GM21737 (cell line): ENCODE data around the gene SREBF1.

Experiments
- ATAC-seq: cut with Tn5 transposase; IDR thresholded peaks from one replicate; pipeline ENCODE4 v1.9.1; 2021; ENCODE audit warnings: mild to moderate bottlenecking, moderate library complexity; ENCODE audit not compliant: unreplicated experiment

SREBF1 gene

DNA sequence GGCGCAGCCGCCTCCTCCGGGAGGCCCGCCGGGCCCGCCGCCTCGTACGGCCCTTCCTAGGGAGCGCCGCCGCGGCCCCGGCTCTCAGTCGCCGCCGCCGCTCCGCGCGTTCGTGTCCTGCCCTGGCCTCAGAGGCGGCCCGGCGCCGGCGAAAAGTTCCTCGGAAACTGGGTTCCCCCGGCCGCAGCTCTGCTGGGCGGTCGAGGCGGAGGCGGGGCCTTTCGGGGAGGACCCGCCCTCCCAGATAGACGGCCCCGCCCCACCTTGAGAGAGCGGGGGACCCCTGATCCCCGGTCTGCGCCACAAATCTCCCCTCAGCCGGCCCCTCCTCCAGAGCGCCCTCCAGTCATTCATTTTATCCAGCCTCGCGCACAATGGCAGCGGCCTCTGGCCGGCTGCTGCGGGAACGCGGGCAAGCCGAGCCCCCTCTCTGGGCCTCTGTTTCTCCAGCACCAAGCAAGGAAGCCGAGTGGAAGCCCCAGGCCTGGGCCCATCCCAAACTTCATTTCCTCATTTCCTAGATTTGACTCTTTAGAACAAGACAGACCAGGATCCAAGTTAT lies at the start of gene SREBF1:
SREBF1 (minus strand) TSS at position 169 of the 562 bp plus-strand sequence. CDS start 169 bp downstream, outside the sequence.
- peak; percentile 31 for ATAC-seq

DNA sequence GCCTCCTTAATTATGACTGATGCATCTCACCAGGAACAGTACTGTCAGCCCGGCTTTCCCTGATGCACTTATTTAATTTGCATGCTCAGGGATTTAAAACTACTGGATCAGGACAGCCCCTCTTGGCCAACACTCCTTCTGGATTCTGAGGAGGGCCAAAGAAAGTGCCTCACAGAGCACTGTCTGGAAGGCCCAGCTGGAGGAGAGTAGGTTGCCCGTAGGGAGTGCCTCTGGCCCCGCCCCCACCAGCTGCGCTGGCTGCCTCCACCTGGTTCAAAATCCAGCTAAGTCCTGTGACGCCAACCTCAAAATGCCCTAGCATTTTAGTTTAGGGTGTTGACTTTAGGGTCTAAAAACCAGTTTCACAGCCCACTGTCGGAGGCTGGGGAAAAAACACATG lies 49.4 kb upstream of the SREBF1 start:
- ATAC-seq: no peak

DNA sequence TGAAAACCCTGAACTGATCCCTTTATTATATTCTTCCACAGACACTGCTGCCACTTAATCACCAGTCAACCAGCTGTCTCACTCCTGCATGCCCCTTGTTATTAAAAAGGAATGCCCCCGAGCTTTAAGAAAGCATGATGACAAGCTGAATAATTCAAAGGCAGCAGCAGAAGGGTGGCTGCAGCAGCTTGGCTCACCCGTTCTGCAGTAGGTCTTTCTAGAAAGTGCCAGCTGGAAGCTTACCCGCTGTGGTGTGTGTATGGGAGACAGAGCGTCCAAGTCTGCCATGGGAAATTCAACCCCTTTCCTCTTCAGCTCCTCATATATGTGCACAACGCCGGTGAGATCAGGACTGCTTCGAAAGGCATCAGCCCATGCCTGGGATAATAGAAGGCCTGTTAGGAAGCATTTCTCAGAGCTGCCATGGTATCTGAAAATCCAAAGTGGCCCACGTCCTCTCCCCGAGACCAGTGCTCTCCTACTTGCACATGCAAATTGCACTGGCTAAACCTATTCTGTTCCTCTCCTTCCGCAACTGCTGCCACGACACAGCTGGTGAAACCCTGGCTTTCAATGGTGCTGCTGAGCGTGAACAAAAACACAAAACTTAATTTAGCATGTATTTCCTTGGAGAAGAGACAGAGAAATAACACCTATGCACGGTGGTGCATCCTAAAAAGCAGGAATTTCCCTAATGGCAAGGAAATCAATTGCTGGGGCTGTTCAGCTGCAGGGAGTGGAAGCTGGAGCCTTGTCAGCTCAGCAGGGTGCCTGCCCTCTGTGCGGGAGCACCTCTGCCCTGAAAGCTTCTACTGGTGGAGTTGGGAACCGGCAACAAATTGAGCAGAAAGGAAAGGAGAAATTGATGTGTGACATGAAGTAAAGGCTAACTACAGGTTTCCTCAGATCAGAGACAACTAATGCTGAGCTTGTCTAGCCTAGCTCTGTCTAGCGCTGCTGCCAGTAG lies 47.9 kb upstream of the SREBF1 start:
- no peak for ATAC-seq

DNA sequence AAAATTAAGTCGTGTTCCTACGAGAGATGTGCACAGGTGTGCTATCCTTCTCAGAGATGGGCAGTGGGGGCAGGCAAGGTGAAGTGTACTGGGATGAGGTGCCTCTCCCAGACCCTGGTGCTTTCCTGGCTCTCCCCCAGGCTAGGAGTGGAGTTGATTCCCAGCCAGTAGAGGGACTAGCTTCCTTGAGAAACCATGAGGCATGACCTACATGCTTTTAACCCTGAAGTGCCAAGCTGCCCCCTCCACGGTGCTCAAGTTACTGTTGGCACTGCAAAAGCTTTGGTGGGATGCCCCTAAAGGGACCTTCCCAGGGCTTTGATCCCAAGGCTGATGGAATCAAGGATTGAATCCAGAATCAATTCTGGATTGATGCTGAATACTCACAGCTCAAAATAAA lies 47.0 kb upstream of the SREBF1 start:
- no peak for ATAC-seq

DNA sequence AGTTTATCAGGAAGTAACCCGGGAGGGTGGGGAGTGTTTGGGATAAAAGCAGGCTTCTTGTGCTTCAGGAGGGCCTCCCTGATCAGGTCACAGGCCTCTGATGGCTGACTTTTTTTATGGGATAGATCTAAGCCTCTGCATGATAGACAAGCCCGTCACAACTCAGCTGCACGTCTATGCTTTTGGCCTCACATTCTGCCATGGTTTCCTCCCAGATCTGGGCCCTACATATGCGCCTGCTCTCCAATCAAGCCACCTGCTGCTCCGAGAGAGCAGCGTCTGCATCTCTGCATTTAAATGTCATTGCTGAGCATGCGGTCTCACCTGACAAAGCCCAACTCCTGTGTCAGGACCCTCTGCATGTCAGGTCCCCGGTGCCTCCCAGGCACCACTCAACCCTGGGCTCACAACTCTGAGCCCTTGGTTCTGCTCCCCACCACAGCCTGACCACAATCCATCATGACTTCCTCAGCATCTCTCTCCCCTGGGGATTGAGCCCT lies 45.3 kb upstream of the SREBF1 start:
- no peak for ATAC-seq

DNA sequence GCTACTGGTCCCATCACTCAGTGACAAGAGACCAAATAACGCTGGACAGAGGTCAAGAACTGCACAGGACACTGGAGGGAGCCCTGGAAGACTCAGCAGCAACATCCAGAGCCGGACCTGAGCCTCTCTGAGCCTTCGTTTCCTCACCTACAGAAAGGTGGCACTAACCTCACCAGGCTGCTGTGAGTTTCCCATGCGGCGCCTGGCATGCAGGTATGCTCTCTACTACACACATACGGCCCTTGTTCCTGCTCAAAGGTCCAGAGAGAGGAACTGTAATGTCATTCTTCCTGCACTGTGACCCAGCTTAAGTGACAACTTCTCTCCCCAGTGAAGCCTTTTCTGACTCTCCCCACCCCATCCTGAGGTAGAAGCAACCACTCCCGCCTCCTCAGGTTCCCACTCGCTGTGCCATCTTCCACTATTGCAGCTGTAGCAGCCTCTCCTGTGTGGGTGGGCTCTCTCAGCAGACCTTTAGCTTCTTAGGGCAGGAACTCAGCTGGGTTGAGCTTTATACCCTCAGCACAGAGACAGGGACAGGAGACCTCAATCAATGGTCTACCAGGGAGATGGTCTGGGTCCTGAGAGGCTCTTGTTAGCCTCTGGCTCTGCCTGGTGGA lies 43.9 kb upstream of the SREBF1 start:
- no peak for ATAC-seq

DNA sequence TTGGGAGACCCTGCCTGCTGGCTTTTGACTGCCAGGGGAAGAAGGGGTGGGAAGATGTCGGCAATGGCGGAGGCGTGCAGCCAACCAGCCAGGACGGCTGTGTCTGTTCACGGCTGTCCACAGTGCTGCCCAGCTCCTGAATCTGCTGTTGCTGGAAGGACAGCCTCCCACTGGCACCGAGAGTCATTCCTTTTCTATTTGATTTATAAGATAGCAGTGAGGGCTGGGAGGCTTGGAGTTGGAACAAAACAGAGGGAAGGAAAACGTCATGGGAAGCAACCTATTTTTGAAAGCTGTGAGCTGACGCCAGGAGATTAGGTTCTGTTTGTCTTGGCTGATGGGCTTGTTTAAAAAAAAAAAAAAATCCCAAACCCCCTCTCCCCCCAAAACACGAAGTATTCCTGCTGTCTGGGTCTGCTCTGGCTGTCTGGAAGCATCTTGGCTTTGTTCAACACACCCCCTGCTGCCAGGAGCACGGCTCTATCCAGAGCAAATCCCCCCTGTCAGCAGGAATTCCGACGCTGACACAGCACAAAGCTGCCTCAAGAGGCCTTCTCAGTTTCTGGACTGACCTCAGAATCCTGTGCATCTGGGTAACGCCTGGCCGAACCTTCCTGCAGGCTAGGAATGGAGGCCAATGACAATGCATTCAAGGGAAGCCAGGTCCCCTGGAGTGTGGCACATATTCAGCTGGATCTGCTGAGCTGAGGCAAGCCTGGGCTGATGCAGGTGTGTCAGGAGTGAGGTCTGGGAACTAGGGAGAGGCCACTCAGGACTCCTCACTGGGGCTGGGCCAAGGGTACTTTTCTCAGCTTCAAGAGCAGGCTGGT lies 41.0 kb upstream of the SREBF1 start:
- ATAC-seq: no peak

DNA sequence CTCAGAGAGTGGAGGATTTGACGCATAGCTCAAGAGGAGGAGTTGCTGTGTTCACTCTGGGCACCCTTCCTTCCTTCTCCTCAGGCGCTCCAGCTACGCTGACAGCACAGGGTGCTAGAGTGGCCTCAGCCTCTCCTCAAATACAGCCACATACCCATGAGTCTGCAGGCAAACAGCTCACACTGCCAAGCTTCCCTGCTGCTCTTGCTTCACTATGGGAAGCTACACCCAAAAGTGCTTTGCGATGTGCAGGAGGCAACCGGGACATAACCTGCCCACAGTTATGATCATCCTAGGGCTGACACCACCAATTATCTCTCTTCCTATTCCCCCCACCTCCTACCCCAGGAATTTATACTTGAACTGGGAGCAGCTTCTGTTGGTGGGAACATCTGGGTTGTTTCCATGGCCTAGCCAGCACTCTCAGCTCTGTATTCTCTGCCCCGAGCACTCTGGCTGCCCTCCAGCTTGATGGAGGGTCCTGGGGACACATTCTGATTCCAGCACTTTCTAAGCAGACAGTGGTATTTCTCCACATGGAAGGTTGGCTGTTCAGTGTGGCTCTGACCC lies 40.3 kb upstream of the SREBF1 start:
- ATAC-seq: no peak

DNA sequence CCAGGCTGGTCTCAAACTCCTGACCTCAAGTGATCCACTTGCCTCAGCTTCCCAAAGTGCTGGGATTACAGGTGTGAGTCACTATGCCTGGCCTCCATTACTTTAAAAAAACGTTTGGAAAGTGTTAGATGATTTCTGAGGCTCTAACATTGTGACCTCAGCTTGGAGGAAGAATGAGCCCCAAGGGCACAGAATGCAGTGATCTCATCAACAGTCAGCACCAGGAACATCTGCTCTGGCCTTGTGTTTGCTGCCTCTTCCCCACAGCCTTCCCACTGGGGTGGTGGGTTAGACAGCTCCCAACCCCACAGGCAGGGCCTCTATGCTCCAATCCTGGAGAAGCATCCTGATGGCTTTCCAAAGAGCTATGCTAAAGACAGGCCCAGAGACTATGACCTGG lies 37.7 kb upstream of the SREBF1 start:
- no peak for ATAC-seq

DNA sequence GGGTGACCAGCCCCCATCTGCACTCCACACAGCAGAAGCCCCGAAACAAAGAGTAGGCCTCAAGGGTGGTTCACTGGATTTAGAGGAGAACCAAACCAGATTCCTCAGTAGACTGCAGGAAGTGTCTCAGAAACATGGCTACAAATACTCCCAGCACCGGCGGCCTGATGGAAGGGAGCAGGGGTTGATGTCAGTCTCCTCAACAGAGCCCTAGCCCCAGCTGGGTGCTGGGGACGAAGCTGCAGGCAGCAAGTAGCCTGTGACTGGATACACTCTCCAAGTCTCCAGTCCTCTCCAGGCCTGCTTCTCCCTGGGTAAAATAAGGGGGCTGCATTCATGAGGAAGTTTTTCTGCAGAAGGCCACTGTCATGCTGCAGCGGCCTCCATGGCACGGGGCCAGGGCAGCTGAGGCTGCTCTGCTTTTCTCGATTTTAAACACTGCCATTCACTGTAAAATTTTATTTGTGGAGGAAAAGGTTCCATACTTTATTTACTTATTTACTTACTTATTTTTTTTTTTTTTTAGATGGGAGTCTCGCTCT lies 36.7 kb upstream of the SREBF1 start:
- ATAC-seq: no peak

DNA sequence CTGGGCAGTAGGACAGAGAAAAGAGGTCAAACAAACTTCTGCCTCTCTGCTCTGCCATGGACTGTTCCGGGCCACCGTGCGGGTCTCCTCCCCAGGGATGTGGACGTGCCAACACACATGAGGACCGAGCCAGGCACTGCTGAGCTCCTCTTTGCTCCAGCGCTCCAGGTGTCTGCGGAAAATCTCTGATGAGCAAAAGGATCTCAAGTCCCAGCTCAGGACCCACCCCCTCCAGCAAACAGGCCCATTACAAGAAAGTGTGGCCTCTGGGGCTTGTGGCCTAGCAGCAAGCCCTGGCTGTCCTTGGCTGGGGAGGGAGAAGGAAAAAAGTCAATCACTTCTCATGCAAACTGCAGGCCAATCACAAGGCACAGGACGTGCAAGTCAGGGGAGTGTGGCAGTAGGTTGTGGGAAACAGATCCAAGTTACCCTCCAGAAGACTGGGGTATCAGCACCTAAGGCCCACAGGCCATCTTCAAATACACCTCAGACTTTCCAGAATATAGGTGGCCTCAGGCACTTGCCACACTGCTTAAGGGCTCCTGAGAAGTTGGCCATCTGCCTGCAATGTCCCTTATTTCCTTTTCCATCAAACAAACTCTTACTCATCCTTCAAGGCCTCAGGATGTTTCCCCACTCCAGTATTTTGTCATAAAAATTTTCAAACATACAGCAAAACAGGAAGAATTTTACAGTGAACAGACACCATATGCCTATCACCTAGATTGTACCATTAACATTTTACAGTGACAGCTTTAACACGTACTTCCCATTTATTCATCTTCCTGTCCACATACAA lies 36.0 kb upstream of the SREBF1 start:
- no peak for ATAC-seq

DNA sequence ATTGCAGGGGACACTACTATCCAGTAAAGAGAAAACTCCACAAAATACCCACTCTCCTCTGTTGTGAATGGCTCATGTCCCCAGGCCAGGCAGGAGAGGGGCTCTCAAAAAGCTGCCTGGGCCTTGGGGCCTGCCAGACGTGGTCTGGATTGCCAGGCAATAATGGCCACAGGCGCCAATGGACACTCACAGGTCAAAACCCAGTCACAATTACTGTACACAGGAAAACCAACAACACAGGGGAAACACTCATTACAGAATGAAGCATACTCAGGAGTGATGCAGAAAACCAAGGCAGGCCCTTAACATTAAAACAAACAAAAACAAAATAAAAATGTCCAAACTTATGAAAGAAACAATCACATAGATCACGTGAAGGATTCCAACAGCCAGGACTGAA lies 35.1 kb upstream of the SREBF1 start:
- ATAC-seq: no peak

DNA sequence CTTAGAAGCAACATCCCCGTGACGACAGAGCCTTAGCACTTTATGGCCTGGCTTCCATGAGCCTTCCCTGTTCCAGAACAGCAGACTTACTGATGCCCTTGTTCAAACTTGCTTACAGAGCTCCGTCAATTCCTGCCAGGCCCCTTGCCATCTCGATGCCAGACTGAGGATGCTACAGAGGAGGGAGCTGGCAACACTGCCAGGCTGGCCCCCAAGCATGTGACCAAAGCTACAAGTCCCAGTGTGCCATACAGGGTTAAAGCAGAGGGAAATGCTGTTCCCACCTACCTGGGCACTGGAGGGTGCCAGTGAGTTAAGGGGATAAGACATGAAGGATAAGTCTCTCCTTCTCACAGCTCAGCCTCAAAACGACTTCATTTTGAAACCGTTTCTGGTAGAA lies 33.5 kb upstream of the SREBF1 start:
- no peak for ATAC-seq

DNA sequence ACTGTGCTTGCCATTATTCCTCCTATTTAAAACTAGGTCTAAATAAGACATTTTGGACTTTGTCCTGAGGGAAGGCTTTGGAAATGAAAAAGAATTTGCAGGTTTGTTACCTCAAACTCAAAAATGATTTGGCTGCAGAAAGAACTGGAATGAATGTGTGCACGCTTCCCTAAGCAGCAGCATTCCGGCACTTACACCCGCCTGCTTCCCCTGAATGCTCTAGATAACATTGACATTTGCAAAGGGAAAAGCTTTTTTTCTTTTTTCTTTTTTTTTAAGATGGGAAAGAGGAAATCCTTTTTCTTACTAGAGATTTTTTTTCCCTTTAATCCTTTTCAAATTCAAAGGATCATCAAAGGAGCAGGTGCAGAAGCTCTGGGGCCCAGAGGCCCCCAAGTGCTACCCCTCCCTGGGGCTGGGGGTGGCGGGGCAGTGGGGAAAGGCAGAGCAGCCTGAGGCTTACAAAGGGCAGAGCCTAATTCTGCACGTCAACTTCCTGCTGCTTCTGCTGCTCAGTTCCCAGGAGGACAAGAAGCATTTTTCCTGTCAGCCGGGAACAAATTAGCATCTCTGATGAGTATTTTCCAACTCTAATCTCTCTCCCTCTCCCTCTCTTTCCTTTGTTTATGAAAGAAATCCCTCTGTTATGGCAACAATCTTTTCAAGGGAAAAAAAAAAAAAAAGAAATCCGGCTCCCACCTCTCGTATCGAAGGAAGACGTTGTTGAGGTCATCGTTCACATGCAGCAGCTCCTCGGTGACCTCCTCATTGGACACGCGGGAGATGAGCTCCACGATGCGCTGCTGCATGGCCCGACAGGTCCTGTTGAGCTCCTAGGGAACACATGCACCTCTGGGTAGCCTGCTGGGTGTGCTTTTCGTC lies 32.1 kb upstream of the SREBF1 start:
- ATAC-seq: no peak

DNA sequence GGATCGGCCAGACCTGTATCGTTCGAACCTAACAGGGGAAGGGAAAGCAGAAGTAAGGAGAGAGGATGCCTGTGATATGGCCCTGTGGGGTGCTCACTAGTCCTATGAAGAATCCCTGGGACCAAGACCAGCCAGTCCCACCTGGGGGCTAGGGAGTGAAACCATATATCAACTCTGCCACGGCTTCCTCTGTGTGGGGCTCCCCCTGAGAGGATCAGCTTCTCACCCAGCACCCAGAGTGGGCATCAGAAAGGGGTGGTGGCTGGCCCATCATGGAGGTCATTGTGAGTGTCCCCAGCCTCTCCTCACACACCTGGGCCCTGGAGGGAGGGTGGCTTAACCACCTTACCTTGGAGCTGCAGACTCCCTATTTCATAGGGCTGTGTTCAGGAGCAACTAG lies 30.1 kb upstream of the SREBF1 start:
- no peak for ATAC-seq

DNA sequence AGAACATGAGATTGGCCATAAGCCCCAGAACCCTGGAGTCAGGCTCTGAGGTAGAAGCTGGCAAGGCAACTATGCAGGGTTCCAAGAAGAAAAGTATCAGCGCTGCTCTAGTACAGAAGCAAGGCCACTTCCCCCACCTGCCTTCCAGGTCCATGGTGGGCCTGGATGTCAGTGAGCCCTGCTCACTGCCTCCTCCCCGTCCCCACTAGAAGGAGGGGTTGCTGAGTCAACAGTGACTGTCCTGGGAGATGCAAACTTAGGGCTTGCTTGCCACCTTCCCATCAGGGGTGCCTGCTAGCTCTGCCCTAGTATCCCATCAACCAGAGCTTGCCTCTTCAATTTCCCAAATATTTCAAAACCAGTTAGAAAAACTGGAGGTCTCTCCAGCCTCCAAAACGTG lies 29.6 kb upstream of the SREBF1 start:
- ATAC-seq: no peak

DNA sequence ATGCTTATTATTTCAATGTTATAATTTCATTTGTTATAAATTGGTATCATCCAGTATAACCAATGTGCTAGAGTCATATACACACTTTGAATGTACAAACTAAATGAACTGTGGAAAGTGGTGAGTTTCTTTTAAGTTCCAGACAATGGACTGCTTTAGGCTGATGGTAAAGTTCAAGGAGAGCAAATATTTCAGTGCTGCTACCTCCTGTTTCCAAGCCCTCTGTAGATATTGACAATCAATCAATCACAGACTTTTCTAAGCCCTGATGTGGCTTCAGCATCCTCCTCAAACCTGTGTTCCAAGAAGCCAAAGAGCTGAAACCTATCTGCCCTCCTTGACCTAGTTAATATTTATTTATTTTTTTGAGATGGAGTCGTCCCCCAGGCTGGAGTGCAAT lies 28.2 kb upstream of the SREBF1 start:
- ATAC-seq: no peak

DNA sequence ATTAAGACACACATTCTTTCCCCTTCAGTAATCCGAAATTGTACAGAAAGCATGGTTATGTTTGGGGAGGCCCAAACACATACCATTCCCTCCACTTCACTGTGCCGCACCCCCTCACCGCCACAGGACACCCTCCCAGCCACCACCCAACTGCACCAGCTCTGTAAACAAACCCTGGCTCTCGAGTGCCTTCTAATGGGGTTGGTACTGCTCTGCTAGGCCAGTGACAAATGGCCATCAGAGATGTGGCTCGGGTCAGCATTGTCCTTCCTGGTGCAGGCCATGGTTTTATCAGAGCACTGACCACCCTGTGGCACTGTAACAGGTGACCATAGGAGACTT lies 24.0 kb upstream of the SREBF1 start:
- no peak for ATAC-seq
